K562 (cell line): ENCODE measurements around the gene AHCYL1. TPM values are rescaled to one million over a fixed set of nuclear protein-coding genes. Genes with fewer than 3 reads are reported as not detected.

Experiments
- ATAC-seq: fragments of 200-7000 bp; cut with Tn5 transposase; 3 replicates; pipeline ENCODE4 v1.9.1; 2020; ENCODE audit warnings: moderate library complexity
- BruUV-seq: library from RNA; stranded (reverse); fragments of 400-500 nt; replicated peaks from 2 replicates; lab custom pipeline; 2021; lab: Mats Ljungman, UMichigan
- CTCF ChIA-PET: fragments of 300-600 bp; formaldehyde crosslinking; extraction: SDS; loops from one replicate; lab custom pipeline; 2021; ENCODE audit warnings: low intra/inter-chr PET ratio; lab: Yijun Ruan, JAX
- POLR2A ChIA-PET: fragments of 300-600, 350-650 bp; sonication (Branson Sonifier 250); formaldehyde crosslinking; extraction: SDS; loops from one replicate; lab custom pipeline; 2021; ENCODE audit warnings: antibody characterized with exemption, inconsistent platforms; lab: Yijun Ruan, JAX
- DNase-seq, 4 experiments: peaks; one replicate each; pipeline versions ENCODE4 v3.0.0 to v3.0.0-alpha.2; 2011 to 2018; ENCODE audit warnings: low spot score in 3 of 4, mixed read lengths in 3 of 4; ENCODE audit errors: extremely low read depth in 1 of 4
- FAIRE-seq: peaks from 2 replicates; lab custom pipeline; 2011; peaks lifted over from hg19 to GRCh38; lab: Jason Lieb, UNC
- H2AFZ ChIP-seq: 2 replicates; pipeline ENCODE4 v1.6.0; 2011; ENCODE audit warnings: low read depth, low read length, control low read depth, inconsistent platforms
- H3K27ac ChIP-seq: fragments of 200-600 bp; 3 replicates; pipeline ENCODE4 v1.8.0; 2011; ENCODE audit warnings: low read depth, mild to moderate bottlenecking, control low read depth, inconsistent platforms, low read length, moderate library complexity, mixed read lengths; ENCODE audit errors: extremely low read depth
- H3K27me3 ChIP-seq, 2 experiments: fragments of 300-600 bp in 1 of 2; 2 replicates in 1 of 2; 3 replicates in 1 of 2; pipeline versions ENCODE4 v1.6.0 to v1.8.0; 2011; ENCODE audit warnings: inconsistent platforms in 2 of 2, low read length in 2 of 2, mild to moderate bottlenecking in 1 of 2, mixed read lengths in 1 of 2, moderate library complexity in 1 of 2; ENCODE audit not compliant: control insufficient read depth in 2 of 2, insufficient read depth in 2 of 2
- H3K36me3 ChIP-seq: fragments of 300-600 bp; 3 replicates; pipeline ENCODE4 v1.8.0; 2011; ENCODE audit warnings: mild to moderate bottlenecking, low read length, inconsistent platforms; ENCODE audit not compliant: control insufficient read depth, insufficient read depth
- H3K4me1 ChIP-seq, 2 experiments: fragments of 200-600 bp in 1 of 2; replicated peaks in 1 of 2; 2 replicates in 1 of 2; 3 replicates in 1 of 2; pipeline versions ENCODE4 v1.5.1 to v1.8.0; 2011; ENCODE audit warnings: inconsistent platforms in 2 of 2, low read length in 2 of 2, mild to moderate bottlenecking in 1 of 2, mixed read lengths in 1 of 2, moderate library complexity in 1 of 2; ENCODE audit not compliant: control insufficient read depth in 2 of 2, insufficient read depth in 2 of 2
- H3K4me2 ChIP-seq: 2 replicates; pipeline ENCODE4 v1.6.1; 2011; ENCODE audit warnings: low read length, control low read depth, inconsistent platforms, mixed read lengths; ENCODE audit not compliant: insufficient read depth
- H3K4me3 ChIP-seq: fragments of 200-600 bp; sonication (generic), shearing (Covaris generic); 2 replicates; pipeline ENCODE4 v1.5.1; 2016; ENCODE audit warnings: control low read depth, inconsistent platforms
- H3K79me2 ChIP-seq: fragments of 200-600 bp; 3 replicates; pipeline ENCODE4 v1.8.0; 2011; ENCODE audit warnings: low read length, inconsistent platforms; ENCODE audit not compliant: control insufficient read depth, insufficient read depth
- H3K9ac ChIP-seq, 2 experiments: 2 replicates each; pipeline versions ENCODE4 v1.6.0 to v1.6.1; 2011; ENCODE audit warnings: low read depth in 2 of 2, low read length in 2 of 2, control low read depth in 1 of 2, inconsistent platforms in 1 of 2, mild to moderate bottlenecking in 1 of 2, mixed read lengths in 1 of 2; ENCODE audit not compliant: insufficient read depth in 1 of 2
- H3K9me1 ChIP-seq: one replicate; pipeline ENCODE4 v1.6.0; 2011; ENCODE audit warnings: inconsistent platforms, mild to moderate bottlenecking, low read length, moderate library complexity; ENCODE audit not compliant: control insufficient read depth, insufficient read depth
- H3K9me3 ChIP-seq: replicated peaks from 2 replicates; pipeline ENCODE4 v1.5.1; 2011; ENCODE audit warnings: low read depth, low read length, inconsistent platforms; ENCODE audit not compliant: control insufficient read depth, insufficient read depth
- H4K20me1 ChIP-seq: replicated peaks from 2 replicates; pipeline ENCODE4 v1.6.1; 2011; ENCODE audit warnings: low read length, inconsistent platforms, mixed read lengths; ENCODE audit not compliant: control insufficient read depth, insufficient read depth
- CBX5 ChIP-seq: IDR thresholded peaks from 2 replicates; pipeline ENCODE4 v1.6.1; 2014; ENCODE audit warnings: low read depth, borderline replicate concordance
- MCM2 ChIP-seq: fragments of 450-650 bp; IDR thresholded peaks from 2 replicates; pipeline ENCODE4 v1.6.1; 2017; ENCODE audit warnings: low read depth, mild to moderate bottlenecking
- MCM7 ChIP-seq, 2 experiments: fragments of 450-650 bp; IDR thresholded peaks; 2 replicates each; pipeline ENCODE4 v1.6.1; 2016 to 2018
- PHF8 ChIP-seq: fragments of 200-600 bp; sonication (generic); IDR thresholded peaks from 2 replicates; pipeline ENCODE4 v1.6.1; 2012; ENCODE audit warnings: mixed run types, mild to moderate bottlenecking, inconsistent platforms, low read length, moderate library complexity, borderline replicate concordance
- PRPF4 ChIP-seq: fragments of 200-400 bp; formaldehyde crosslinking; IDR thresholded peaks from one replicate; pipeline ENCODE4 v1.6.1; 2017; ENCODE audit warnings: low read length, low read depth, mild to moderate bottlenecking; ENCODE audit not compliant: insufficient read depth, poor library complexity, severe bottlenecking
- ZFP30 ChIP-seq: fragments of 250-450 bp; sonication (Bioruptor Pico); IDR thresholded peaks from 2 replicates; pipeline ENCODE4 v1.8.0; 2022; ENCODE audit warnings: moderate library complexity, mild to moderate bottlenecking, inconsistent platforms, borderline replicate concordance
- WGBS: fragments of 100-300 bp; shearing (Covaris generic); methylation state at CpG from one replicate; pipeline ENCODE4 v1.1.6; 2016; ENCODE audit warnings: low coverage, mixed read lengths; ENCODE audit not compliant: insufficient coverage; ENCODE audit errors: missing lambda C conversion rate; 5-methylcytosine and 5-hydroxymethylcytosine counted together
- in situ Hi-C: fragments of 300-500 bp; cut with MboI; formaldehyde crosslinking; loops from 4 replicates; pipeline ENCODE4 v1.15.0; 2018; ENCODE audit warnings: inconsistent platforms, mixed read lengths
- intact Hi-C: fragments of 100-400 bp; cut with micrococcal nuclease; formaldehyde crosslinking; loops from 2 replicates; pipeline ENCODE4 v1.14.2; 2022
- polyA plus RNA-seq, 8 experiments: library from polyadenylated mRNA; depleted of rRNA in 4 of 8; stranded (reverse) in 5 of 8; unstranded in 3 of 8; fragments of >200 nt; fragmentation: Nextera tagmentation in 2 of 8; fragmentation: Illumina TruSeq in 1 of 8; extraction: Ambion mirVana in 2 of 8; extraction: Trizol in 1 of 8; gene quantifications; 2 replicates each; pipeline versions ENCODE4 v1.2.1 to v1.2.3, GENCODE V29; 2011 to 2014; ENCODE audit warnings: inconsistent platforms in 1 of 8, missing spikeins in 1 of 8
- total RNA-seq, 7 experiments: library from RNA; depleted of rRNA in 6 of 7; stranded (reverse); fragments of >200 nt in 6 of 7; fragmentation: Illumina TruSeq in 2 of 7; extraction: Trizol in 2 of 7; gene quantifications; 2 replicates each; pipeline versions ENCODE4 v1.2.1 to v1.2.3, GENCODE V29; 2011 to 2021; ENCODE audit warnings: low replicate concordance in 1 of 7
- TF ChIP-seq, protein P1 (sequence below): fragments of 450-650 bp; formaldehyde crosslinking; IDR thresholded peaks from 2 replicates; pipeline ENCODE4 v1.4.0; 2022; ENCODE audit warnings: missing genetic modification characterization

Gene AHCYL1
- total and polyA plus RNA-seq, 9 of the 15 experiments (the other 6 are each of a cell fraction or from before 2014, with no cell fraction given): 27.3 to 118 (median 44.5) TPM

DNA sequence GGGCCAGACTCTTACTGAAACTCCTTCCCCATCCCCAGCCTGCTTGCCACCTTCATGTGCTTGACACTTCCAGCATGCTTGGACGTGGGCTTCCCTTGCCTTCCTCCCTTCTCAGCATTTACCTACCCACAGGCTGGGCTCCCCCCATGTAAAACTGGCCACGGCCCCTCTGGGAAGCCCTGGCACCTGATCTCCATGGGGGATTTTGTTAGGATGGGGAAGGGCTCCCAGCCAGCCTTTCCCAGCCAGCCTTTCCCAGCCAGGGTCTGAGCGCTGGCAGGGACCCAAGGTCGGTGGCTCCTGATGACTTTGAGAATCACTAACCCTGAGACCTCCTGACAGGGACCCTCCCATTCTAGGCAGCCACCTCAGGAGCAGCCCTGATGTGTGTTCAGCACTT lies 79.2 kb downstream of the AHCYL1 start:
- peaks cover 1% of the 10 kb centered on the region; the same call in 2 of the 3 replicates for H3K36me3 ChIP-seq
- no peak for DNase-seq
- FAIRE-seq: no peak
- ChIA-PET POLR2A (interaction anchor here (1.4 kb wide), 1 partner anchor 11 kb away, joined by 3 read pairs; no protein-coding TSS in a partner anchor), CTCF (no interaction called here)
- no peak for ATAC-seq
- no TSS peak for BruUV-seq
- no peak overlapping the region for H2AFZ ChIP-seq
- in situ Hi-C loops (no loop called here), intact Hi-C loops (no loop called here)
- WGBS: 21% methylated on average over 4 of the region's 4 CpGs
- no peaks in the 10 kb centered on the region for H3K9me3 ChIP-seq
- H4K20me1 ChIP-seq: peaks cover 10% of the 10 kb centered on the region
- TF ChIP-seq PHF8 (no peak), MCM7 (IDR thresholded peaks at IDR 0.05) (no peak), CBX5 (no peak), PRPF4 (no peak), MCM2 (no peak), ZFP30 (CRISPR knock-in tag) (no peak)
- TF ChIP-seq, protein P1, sequence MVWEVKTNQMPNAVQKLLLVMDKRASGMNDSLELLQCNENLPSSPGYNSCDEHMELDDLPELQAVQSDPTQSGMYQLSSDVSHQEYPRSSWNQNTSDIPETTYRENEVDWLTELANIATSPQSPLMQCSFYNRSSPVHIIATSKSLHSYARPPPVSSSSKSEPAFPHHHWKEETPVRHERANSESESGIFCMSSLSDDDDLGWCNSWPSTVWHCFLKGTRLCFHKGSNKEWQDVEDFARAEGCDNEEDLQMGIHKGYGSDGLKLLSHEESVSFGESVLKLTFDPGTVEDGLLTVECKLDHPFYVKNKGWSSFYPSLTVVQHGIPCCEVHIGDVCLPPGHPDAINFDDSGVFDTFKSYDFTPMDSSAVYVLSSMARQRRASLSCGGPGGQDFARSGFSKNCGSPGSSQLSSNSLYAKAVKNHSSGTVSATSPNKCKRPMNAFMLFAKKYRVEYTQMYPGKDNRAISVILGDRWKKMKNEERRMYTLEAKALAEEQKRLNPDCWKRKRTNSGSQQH (CRISPR knock-in tag): no peak
- H3K79me2 ChIP-seq: no peaks in the 10 kb centered on the region
- no peak overlapping the region for H3K4me3 ChIP-seq
- H3K27ac ChIP-seq: no peak overlapping the region
- H3K9me1 ChIP-seq: peaks cover 9% of the 10 kb centered on the region
- H3K27me3 ChIP-seq: peaks cover 0 to 11% of the 10 kb centered on the region in 2 experiments; a peak in 2 of 5 replicates
- peaks cover 16 to 19% of the 10 kb centered on the region in 2 experiments for H3K4me1 ChIP-seq
- H3K4me2 ChIP-seq: no peak overlapping the region
- H3K9ac ChIP-seq: no peak overlapping the region
